ENCODE measurements around the gene FOXG1. TPM values are rescaled to one million over a fixed set of nuclear protein-coding genes. Genes with fewer than 3 reads are reported as not detected.

Gene FOXG1
- total RNA-seq, 4 donors from 2014 or later: not detected

DNA sequence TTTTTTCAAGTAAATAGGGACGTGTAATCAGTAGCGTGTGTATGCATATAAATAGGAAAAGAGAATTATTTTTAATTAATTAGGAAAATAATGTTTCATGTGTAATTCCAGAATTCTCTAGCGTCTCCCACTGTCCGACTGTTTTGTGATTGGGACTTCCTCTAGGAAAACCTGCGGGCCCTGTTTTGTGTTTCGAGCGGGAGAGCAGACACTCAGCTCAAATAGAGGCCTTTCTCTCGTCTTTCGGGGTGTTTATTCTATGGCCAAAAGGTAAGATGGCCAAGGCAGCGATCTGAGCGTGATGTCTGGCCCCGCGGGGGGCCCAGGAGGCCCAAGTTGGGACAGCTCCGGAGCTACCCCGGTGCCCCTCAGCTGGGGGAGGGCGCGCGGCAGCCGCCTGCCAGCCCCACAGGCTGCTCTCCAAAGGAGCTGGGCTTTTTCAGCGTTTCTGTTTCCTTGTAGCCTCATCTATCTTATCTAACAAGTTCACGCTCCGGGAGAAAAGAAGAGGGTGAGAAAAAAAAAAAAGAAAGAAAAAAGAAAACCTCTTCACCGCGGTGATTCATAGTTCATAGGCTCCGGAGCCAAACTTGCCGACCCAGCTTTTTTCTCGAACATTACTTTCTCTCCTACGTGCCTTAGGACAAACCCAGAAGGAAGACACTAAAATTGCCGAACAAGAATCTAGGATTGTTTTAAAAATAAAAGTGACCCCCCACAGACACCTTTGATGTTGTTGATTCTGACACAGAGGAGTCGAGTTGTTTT lies 7.5 kb upstream of the FOXG1 start:
- WGBS: 4% methylated on average over 30 of the region's 30 CpGs
- no peak for DNase-seq (ENCODE audit: low spot score in 2 of 2)
- no peaks in the 10 kb centered on the region for H3K36me3 ChIP-seq
- H3K9me3 ChIP-seq: no peaks in the 10 kb centered on the region
- no peak overlapping the region for H3K27ac ChIP-seq
- H3K4me3 ChIP-seq: no peak overlapping the region
- peaks cover 15% of the 10 kb centered on the region for H3K4me1 ChIP-seq
- TF ChIP-seq, protein P1, sequence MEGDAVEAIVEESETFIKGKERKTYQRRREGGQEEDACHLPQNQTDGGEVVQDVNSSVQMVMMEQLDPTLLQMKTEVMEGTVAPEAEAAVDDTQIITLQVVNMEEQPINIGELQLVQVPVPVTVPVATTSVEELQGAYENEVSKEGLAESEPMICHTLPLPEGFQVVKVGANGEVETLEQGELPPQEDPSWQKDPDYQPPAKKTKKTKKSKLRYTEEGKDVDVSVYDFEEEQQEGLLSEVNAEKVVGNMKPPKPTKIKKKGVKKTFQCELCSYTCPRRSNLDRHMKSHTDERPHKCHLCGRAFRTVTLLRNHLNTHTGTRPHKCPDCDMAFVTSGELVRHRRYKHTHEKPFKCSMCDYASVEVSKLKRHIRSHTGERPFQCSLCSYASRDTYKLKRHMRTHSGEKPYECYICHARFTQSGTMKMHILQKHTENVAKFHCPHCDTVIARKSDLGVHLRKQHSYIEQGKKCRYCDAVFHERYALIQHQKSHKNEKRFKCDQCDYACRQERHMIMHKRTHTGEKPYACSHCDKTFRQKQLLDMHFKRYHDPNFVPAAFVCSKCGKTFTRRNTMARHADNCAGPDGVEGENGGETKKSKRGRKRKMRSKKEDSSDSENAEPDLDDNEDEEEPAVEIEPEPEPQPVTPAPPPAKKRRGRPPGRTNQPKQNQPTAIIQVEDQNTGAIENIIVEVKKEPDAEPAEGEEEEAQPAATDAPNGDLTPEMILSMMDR (IDR thresholded peaks at IDR 0.05): no peak
- TF ChIP-seq POLR2AphosphoS5 (IDR thresholded peaks at IDR 0.05) (no peak), POLR2A (IDR thresholded peaks at IDR 0.05) (no peak), EP300 (IDR thresholded peaks at IDR 0.05) (no peak)
- peaks cover 98% of the 10 kb centered on the region for H3K27me3 ChIP-seq

DNA sequence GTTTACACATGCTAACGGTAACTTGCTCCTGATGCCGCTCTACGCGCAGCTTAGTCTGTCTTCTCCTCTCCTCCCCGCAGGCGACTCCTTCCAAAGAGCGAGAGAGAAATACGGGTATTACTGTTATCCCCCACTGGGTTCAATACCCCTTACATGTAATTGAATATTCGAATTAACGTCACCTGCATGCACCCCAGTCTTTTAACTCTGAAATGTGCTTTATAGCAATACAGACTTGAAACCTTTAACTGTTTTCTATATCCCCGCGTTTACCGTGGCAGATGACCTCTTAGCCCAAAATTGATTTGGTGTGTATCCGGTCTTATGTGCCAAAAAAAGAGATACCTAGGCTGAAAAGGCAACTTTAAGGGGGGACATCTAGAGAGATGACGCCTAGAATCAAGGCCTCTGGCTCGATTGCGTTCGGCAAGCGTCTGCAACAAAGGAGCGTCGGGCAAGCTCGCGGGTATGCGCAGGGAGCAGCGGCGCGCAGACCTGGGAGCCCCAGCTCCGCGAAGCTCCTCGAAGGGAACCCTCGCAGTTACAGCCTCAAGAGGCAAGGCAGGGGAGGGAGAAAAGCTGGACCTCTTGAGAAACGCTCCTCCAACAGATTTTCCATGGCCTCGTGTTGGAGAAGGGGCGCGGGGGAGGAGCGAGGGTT lies 6.8 kb upstream of the FOXG1 start:
- TF ChIP-seq, protein P1 (IDR thresholded peaks at IDR 0.05): no peak
- TF ChIP-seq EP300 (IDR thresholded peaks at IDR 0.05): no peak
- TF ChIP-seq POLR2AphosphoS5 (IDR thresholded peaks at IDR 0.05): no peak
- TF ChIP-seq POLR2A (IDR thresholded peaks at IDR 0.05): no peak
- no peak for DNase-seq (ENCODE audit: low spot score in 2 of 2)
- H3K27me3 ChIP-seq: peaks cover 100% of the 10 kb centered on the region
- H3K4me1 ChIP-seq: peaks cover 15% of the 10 kb centered on the region
- no peaks in the 10 kb centered on the region for H3K36me3 ChIP-seq
- H3K4me3 ChIP-seq: no peak overlapping the region
- H3K27ac ChIP-seq: no peak overlapping the region
- 6% methylated on average over 36 of the region's 36 CpGs for WGBS
- H3K9me3 ChIP-seq: no peaks in the 10 kb centered on the region

GRCh38 chr14:28760431-28760996 lies 6.1 kb upstream of the FOXG1 start:
- H3K36me3 ChIP-seq: no peaks in the 10 kb centered on the region
- DNase-seq (ENCODE audit: low spot score in 2 of 2): no peak
- peaks cover 15% of the 10 kb centered on the region for H3K4me1 ChIP-seq
- no peak for TF ChIP-seq EP300 (IDR thresholded peaks at IDR 0.05)
- no peak for TF ChIP-seq POLR2A (IDR thresholded peaks at IDR 0.05)
- no peak for TF ChIP-seq POLR2AphosphoS5 (IDR thresholded peaks at IDR 0.05)
- TF ChIP-seq, protein P1 (IDR thresholded peaks at IDR 0.05): no peak
- H3K4me3 ChIP-seq: no peak overlapping the region
- H3K27me3 ChIP-seq: peaks cover 100% of the 10 kb centered on the region
- 16% methylated on average over 9 of the region's 9 CpGs for WGBS
- no peak overlapping the region for H3K27ac ChIP-seq
- H3K9me3 ChIP-seq: no peaks in the 10 kb centered on the region

DNA sequence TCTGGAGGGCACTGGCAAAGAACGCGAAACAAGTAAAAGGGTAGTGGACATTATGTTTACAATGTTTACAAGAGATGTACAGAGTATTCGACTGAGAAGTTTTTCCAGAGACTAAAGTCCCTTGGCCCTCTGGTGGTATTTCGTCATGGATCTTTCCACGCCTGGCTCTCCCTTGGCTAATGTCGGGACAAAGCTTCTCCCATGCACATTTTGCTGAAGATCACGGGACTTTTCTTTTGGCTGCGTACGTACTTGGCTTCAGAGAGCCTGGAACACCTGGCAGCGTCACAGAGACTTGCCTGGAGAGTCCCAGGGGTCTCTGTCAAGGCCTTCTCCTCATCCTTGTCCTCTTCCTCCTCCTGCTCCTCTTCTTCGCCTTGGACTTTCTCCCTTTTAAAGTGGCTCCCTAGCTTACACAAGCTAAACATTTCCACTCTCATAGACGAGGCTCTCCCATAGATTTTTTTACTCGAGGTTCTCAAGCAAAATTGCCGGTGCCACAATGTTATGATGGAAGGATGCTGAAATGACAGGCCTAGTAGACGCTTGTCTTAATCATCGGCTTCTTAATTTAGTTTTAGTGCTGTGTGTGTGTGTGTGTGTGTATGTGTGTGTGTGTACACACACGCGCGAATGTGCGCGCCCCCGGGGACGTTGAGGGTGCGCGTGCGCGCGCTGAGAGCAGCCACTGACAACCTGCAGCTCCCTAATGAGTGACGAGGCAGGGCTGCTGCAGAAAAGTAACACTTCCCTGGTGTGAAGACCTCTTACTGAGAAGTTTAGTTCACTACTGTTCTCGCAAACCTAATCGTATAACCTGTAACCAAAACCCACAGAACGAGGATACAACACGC lies 4.9 kb upstream of the FOXG1 start:
- Histone ChIP-seq H3K27me3 (peaks cover 100% of the 10 kb centered on the region), H3K4me1 (peaks cover 27% of the 10 kb centered on the region), H3K36me3 (no peaks in the 10 kb centered on the region), H3K9me3 (no peaks in the 10 kb centered on the region), H3K4me3 (no peak overlapping the region), H3K27ac (no peak overlapping the region)
- WGBS: 10% methylated on average over 33 of the region's 33 CpGs
- DNase-seq (ENCODE audit: low spot score in 2 of 2): no peak
- TF ChIP-seq POLR2A (IDR thresholded peaks at IDR 0.05): no peak
- TF ChIP-seq EP300 (IDR thresholded peaks at IDR 0.05): no peak

DNA sequence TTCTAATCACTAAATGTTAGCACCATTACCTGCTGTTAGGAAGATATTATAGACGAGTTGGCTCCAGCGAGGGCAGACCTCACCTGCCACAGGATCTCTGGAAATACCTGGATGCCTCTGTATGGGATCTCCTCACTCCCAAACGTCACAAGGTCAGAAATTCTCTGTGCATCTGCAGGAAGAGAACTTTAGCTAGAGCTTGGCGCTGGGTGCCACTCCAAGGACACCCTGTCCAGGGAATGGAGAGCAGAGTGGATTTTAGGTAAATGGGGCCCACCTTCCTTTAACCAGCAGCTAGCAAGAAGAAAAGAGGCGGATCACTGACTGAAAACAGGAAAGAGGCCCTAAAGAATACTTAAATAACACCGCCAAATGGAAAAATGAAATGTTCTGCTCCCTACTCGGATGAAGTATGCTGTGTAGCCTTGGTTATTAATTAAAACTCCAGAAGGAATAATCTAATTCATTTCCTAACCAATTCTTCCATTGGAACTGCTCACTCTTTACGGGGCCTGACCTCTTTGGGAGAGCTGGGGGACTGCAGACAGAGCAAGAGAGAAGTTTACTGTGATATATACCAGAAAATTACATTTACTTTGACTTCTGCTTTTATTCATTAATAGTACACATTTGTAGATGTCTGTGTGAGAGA lies 4.2 kb upstream of the FOXG1 start:
- H3K27me3 ChIP-seq: peaks cover 100% of the 10 kb centered on the region
- H3K27ac ChIP-seq: no peak overlapping the region
- no peaks in the 10 kb centered on the region for H3K9me3 ChIP-seq
- no peaks in the 10 kb centered on the region for H3K36me3 ChIP-seq
- no peak for DNase-seq (ENCODE audit: low spot score in 2 of 2)
- TF ChIP-seq POLR2A (IDR thresholded peaks at IDR 0.05): no peak
- TF ChIP-seq, protein P1 (IDR thresholded peaks at IDR 0.05): no peak
- TF ChIP-seq POLR2AphosphoS5 (IDR thresholded peaks at IDR 0.05): no peak
- no peak for TF ChIP-seq EP300 (IDR thresholded peaks at IDR 0.05)
- no peak overlapping the region for H3K4me3 ChIP-seq
- H3K4me1 ChIP-seq: peaks cover 25% of the 10 kb centered on the region
- 30% methylated on average over 8 of the region's 8 CpGs for WGBS
